ENCODE results near the gene NR4A3. TPM values are rescaled to one million over a fixed set of nuclear protein-coding genes. Genes with fewer than 3 reads are reported as not detected.

The NR4A3 gene
- total RNA-seq, 2 donors from 2014 or later = 15.8 to 19.9 TPM

- TF ChIP-seq CTCF (IDR thresholded peaks at IDR 0.05) = peak in 1 of 2 donors; percentile 19
- H3K36me3 ChIP-seq = no peaks in the 10 kb centered on the region
These were observed 84.9 kb downstream of the NR4A3 start, which contains the start of gene STX17 for GRCh38 chr9:99906403-99907207. TSS of gene STX17 (plus strand) at chr9:99906654. CDS start at chr9:99915240, 8,586 bp downstream.

GRCh38 chr9:99907208-99907532 is 85.5 kb downstream of the NR4A3 start:
- H3K36me3 ChIP-seq = no peaks in the 10 kb centered on the region
- no peaks in the 10 kb centered on the region for H3K9me3 ChIP-seq
- H3K4me1 ChIP-seq = peaks cover 0 to 15% of the 10 kb centered on the region in 2 donors
- H3K27ac ChIP-seq = peak overlapping the region; percentile 97 to 98
- TF ChIP-seq CTCF (IDR thresholded peaks at IDR 0.05) = no peak
- peak overlapping the region; percentile 87 to 91 for H3K4me3 ChIP-seq
- DNase-seq (ENCODE audit: low spot score) = no peak
- no peaks in the 10 kb centered on the region for H3K27me3 ChIP-seq

More at GRCh38 chr9:99906403-99907207, 84.9 kb downstream of the NR4A3 start, which contains the start of gene STX17:
- H3K27me3 ChIP-seq = no peaks in the 10 kb centered on the region
- peaks cover 0 to 15% of the 10 kb centered on the region in 2 donors for H3K4me1 ChIP-seq
- H3K4me3 ChIP-seq = peak within 1 kb of the TSS; percentile 87 to 91
- H3K27ac ChIP-seq = peak within 1 kb of the TSS; percentile 97 to 98
- peak; percentile 64 for DNase-seq (ENCODE audit: low spot score)
- H3K9me3 ChIP-seq = no peaks in the 10 kb centered on the region

- DNase-seq (ENCODE audit: low spot score) = no peak
- Histone ChIP-seq H3K36me3 (peaks cover 13% of the 10 kb centered on the region), H3K27ac (no peak overlapping the region), H3K27me3 (no peaks in the 10 kb centered on the region), H3K9me3 (no peaks in the 10 kb centered on the region), H3K4me1 (peaks cover 0 to 15% of the 10 kb centered on the region in 2 donors), H3K4me3 (no peak overlapping the region)
- TF ChIP-seq CTCF (IDR thresholded peaks at IDR 0.05) = no peak
These were observed 89.9 kb downstream of the NR4A3 start for GRCh38 chr9:99911600-99911999.

Other genes with a start within 250 kb of the NR4A3 start
- 10 to 100 TPM; 16.1 to 18.8 TPM for gene STX17, start 84.8 kb downstream of the NR4A3 start, total RNA-seq